HG03342 (cell line): ENCODE results near the gene SSBP4.
"Not testable (repeated sequence)": the region's sequence is repeated elsewhere in the genome, so short reads cannot be mapped to it uniquely, and the experiment has no call there.

ENCODE experiments used
- ATAC-seq: cut with Tn5 transposase; IDR thresholded peaks from one replicate; pipeline ENCODE4 v1.9.1; 2021; ENCODE audit warnings: mild to moderate bottlenecking, moderate library complexity; ENCODE audit not compliant: unreplicated experiment

Gene SSBP4

DNA sequence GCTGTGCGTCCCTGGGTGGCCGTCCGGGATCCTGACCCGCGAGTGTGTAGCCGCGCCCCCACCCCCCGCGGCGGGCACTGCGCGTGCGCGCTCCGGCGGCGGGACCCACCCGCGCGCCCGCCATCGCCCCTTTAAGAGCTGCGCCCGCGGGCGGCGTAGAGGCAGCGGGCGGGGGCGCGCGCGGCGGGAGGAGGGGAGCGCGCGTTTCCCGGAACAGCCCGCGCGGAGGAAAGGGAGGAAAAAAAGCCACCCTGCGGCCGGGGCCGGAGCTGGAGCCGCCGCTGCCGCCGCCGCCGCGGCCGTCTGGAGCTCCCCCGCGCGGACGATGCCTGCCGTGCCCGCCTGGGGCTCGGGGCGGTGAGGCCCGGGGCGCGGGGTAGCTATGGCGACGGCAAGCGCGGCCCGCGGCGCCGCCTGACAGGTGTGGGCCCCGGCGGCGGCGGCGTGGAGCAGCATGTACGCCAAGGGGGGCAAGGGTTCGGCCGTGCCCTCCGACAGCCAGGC lies at the start of gene SSBP4:
Gene SSBP4, plus strand, starts transcription at position 204 of the 504 bp plus-strand sequence. Its CDS starts 251 bp downstream, at position 455.
- ATAC-seq, result peak; percentile 32

- no peak for ATAC-seq
Observed at GRCh38 chr19:18373407-18373891, 45.7 kb upstream of the SSBP4 start.

- ATAC-seq, result peak; percentile 82
Observed at GRCh38 chr19:18373892-18374629, 45.1 kb upstream of the SSBP4 start.

DNA sequence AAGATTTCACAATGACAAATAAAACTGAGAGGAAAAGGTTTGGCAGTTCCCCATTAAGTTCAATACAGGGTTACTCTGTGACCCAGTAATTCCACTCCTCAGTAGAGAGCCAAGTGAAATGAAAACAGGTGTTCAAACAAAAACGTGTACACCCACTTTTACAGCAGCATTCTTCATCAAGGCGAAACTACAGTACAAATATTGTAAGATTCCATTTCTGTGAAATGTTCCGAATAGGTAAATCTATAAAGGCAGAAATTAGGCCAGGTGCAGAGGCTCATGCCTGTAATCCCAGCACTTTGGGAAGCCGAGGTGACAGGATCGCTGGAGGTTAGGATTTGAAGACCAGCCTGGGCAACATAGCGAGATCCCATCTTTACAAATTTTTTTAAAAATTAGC lies 42.2 kb upstream of the SSBP4 start:
- no peak for ATAC-seq

- ATAC-seq, result no peak
Observed at GRCh38 chr19:18379803-18380747, 39.1 kb upstream of the SSBP4 start.

DNA sequence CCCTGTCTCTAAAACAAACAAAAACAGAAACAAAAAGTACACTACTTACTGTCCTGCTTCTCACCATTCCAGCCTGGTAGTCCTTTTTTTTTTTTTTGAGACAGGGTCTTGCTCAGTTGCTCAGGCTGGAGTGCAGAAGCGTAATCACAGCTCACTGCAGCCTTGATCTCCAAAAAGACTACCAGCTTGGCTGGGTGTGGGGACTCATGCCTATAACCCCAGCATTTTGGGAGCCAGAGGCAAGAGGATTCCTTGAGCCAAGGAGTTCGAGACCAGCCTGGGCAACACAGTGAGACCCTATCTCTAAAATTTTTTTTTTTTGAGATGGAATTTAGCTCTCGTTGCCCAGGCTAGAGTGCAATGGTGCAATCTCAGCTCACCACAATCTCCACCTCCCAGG lies 38.4 kb upstream of the SSBP4 start:
- no peak for ATAC-seq

DNA sequence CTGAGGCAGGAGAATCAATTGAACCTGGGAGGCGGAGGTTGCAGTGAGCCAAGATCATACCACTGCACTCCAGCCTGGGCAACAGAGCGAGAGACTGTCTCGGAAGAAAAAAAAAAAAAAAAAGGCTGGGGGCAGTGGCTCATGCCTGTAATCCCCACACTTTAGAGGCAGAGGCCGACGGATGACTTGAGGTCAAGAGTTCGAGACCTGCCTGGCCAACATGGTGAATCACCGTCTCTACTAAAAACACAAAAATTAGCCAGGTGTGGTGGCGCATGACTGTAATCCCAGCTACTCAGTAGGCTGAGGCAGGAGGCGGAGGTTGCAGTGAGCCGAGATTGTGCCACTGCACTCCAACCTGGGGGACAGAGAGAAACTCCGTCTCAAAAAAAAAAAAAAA lies 35.6 kb upstream of the SSBP4 start:
- not testable (repeated sequence) for ATAC-seq

DNA sequence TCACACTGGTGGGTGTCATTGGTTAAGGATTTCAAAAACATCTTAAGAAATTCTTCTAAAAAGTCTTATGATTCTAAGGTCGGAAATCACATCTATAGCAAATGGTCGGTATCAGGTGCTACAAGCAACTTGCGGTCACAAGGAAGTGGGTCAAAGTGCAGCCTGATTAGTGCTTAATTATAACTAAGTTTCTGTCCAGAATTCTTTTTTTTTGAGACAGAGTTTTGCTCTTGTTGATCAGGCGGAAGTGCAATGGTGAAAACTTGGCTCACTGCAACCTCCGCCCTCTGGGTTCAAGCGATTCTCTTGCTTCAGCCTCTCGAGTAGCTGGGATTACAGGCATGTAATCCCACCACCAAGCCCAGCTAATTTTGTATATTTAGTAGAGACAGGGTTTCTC lies 34.4 kb upstream of the SSBP4 start:
- ATAC-seq, result no peak

GRCh38 chr19:18385359-18385674 lies 33.9 kb upstream of the SSBP4 start:
- ATAC-seq, result no peak

DNA sequence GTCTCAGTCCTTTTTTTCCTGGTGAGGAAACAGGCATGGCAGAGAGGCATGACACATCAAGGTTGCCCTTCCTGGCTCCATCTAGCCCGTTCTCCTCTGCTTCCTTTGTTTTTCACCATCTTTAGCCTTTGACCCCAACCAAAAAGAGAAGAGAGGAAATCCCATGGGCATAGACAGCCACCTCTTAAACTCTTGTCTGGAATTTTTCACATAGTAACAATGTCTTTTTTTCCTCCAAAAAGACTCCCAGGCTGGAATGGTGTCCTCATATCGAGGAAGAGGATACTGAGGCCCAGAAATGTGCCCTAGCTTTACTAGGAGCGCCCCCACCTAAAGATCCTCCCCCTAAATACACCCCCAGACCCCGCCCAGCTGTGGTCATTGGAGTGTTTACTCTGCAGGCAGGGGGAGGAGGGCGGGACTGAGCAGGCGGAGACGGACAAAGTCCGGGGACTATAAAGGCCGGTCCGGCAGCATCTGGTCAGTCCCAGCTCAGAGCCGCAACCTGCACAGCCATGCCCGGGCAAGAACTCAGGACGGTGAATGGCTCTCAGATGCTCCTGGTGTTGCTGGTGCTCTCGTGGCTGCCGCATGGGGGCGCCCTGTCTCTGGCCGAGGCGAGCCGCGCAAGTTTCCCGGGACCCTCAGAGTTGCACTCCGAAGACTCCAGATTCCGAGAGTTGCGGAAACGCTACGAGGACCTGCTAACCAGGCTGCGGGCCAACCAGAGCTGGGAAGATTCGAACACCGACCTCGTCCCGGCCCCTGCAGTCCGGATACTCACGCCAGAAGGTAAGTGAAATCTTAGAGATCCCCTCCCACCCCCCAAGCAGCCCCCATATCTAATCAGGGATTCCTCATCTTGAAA lies 33.3 kb upstream of the SSBP4 start, which contains the start of gene GDF15:
Gene GDF15, plus strand, starts transcription at position 484 of the 868 bp plus-strand sequence. Its CDS starts 32 bp downstream, at position 516.
- no peak for ATAC-seq

DNA sequence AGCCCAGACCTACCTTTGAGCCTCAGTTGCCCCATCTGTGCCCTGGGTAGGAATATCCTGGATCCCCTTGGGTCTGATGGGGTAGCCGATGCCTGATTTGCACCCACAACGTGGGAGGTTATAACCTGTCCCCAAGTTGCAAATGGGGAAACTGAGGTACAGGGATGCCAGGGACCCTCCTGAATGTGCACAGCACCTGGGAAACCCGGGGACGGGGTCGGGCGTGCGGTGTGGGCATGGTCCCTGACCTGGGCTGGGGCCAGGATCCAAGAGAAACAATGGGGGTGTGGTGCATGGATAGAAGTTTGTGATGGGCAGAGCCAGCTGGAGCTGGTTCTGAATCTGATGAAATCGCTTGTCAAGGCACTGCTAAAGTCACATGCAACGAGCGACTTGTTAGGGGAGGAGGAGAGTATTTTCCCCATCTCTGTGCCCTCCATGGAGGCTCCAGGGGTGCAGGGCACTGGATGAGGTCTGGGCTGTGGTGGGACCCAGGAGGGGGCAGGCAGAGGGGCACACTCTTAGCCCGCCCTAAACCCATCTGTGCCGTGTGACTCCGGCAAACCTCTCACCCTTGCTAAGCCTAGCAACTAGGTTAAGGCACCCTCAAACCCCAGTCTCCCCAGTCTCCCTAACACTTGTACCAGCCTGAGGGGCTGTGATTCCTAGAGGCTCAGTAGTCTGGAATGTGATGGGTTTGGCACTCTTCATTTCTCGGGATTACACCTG lies 32.5 kb upstream of the SSBP4 start:
- no peak for ATAC-seq

DNA sequence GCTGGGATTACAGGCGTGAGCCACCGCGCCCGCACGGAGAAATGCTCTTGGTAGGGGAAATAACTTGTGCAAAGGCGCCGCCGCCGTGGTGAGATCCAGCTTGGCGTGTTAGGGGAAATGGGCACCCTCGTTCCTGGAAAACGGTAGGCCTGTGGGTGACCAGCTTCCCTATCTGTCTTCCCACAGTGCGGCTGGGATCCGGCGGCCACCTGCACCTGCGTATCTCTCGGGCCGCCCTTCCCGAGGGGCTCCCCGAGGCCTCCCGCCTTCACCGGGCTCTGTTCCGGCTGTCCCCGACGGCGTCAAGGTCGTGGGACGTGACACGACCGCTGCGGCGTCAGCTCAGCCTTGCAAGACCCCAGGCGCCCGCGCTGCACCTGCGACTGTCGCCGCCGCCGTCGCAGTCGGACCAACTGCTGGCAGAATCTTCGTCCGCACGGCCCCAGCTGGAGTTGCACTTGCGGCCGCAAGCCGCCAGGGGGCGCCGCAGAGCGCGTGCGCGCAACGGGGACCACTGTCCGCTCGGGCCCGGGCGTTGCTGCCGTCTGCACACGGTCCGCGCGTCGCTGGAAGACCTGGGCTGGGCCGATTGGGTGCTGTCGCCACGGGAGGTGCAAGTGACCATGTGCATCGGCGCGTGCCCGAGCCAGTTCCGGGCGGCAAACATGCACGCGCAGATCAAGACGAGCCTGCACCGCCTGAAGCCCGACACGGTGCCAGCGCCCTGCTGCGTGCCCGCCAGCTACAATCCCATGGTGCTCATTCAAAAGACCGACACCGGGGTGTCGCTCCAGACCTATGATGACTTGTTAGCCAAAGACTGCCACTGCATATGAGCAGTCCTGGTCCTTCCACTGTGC lies 30.9 kb upstream of the SSBP4 start:
- ATAC-seq, result peak; percentile 60

GRCh38 chr19:18388960-18389725 lies 30.1 kb upstream of the SSBP4 start:
- ATAC-seq, result no peak

DNA sequence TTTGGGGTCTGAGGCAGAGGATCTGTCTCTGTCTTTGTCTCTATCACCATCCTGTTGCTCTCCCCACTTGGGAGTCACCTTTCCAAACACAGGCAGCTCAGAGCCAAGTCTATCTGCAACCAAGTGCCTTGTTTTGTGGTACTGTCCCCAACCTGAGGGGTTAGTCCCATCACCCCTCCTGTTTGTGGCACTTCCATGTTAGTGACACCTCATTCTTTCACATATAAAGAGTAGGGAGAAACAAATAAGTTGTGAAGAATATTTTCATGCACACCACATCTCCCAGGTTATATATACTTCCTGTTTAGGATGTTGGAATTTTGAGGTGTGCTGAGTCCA lies 29.5 kb upstream of the SSBP4 start:
- ATAC-seq, result no peak

- no peak for ATAC-seq
Observed at GRCh38 chr19:18390065-18390907, 28.9 kb upstream of the SSBP4 start.

DNA sequence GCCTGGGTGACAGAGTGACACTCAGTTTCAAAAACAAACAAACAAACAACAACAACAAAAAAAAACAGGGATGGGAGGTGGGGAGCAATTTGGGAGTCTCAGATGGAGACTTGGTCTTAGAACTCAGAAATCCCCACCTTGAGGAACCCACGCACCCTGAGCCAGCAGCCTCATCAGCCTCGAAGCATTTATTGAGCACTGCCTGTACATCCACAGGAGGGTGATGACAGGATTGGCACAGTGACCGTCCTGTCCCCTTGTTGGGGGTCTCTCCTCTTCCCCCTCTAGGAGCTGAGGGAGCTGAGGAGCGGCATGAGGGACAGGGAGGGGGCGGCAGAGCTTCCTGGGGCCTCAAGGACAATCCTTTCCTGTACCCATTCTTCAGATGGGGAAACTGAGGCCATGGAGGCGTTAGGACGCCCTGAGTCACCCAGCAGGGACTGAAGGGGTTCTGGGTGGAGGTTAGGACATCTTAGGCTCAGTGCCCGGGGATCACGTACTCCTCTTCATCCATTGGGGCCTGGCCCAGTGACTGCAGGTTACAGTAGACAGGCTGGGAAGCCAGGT lies 27.6 kb upstream of the SSBP4 start:
- no peak for ATAC-seq

GRCh38 chr19:18392417-18392816 lies 26.8 kb upstream of the SSBP4 start:
- no peak for ATAC-seq
